ENCODE measurements around the gene GMEB2. TPM values are rescaled to one million over a fixed set of nuclear protein-coding genes. Genes with fewer than 3 reads are reported as not detected.
"Not testable (repeated sequence)": the region's sequence is repeated elsewhere in the genome, so short reads cannot be mapped to it uniquely, and the experiment has no call there.

Gene GMEB2, protein sequence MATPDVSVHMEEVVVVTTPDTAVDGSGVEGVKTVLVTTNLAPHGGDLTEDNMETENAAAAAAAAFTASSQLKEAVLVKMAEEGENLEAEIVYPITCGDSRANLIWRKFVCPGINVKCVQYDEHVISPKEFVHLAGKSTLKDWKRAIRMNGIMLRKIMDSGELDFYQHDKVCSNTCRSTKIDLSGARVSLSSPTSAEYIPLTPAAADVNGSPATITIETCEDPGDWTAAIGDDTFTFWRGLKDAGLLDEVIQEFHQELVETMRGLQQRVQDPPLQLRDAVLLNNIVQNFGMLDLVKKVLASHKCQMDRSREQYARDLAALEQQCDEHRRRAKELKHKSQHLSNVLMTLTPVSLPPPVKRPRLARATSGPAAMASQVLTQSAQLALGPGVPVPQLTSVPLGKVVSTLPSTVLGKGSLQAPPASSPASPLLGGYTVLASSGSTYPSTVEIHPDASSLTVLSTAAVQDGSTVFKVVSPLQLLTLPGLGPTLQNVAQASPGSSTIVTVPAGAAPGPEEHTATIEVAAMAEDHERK
- total RNA-seq = 16.1 to 17.2 TPM (median 17.0 TPM) in 3 replicates

DNA sequence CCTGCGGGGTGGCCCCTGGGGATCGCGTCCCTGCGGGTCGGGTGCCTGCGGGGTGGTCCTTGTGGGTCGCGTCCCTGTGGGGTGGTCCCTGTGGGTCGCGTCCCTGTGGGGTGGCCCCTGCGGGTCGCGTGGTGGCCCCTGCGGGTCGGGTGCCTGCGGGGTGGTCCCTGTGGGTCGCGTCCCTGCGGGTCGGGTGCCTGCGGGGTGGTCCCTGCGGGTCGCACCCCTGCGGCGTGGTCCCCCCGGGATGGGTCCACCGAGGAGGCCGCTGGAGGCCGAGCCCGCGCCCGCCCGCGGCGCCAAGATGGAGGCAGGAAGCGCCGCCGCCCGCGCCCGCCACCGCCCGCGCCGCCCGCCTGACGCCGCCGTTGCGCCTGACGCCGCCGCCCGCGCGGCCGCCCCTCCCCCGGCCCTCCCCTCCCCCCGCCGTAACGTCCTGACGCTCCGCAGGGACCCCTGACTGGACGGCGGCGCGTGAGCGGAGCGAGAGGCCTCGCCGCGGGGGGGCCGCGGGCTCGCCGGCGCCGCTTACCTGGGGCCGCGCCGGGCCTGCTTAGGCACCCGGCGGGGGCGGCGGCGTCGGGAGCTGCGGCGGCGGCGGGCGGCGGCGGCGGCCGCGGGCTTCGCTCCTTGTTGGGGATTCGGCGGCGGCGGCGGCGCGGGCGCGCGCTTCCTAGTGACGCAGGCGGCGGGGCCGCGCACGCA, at the start of gene GMEB2:
Gene GMEB2 (minus strand): TSS at position 678 of the 705 bp plus-strand sequence. CDS start 7,704 bp downstream, outside the sequence.
- H3K27ac Mint-ChIP-seq = peak within 1 kb of the TSS; percentile 93
- peaks cover 2% of the 10 kb centered on the region for H3K36me3 Mint-ChIP-seq
- TF ChIP-seq, protein P1, sequence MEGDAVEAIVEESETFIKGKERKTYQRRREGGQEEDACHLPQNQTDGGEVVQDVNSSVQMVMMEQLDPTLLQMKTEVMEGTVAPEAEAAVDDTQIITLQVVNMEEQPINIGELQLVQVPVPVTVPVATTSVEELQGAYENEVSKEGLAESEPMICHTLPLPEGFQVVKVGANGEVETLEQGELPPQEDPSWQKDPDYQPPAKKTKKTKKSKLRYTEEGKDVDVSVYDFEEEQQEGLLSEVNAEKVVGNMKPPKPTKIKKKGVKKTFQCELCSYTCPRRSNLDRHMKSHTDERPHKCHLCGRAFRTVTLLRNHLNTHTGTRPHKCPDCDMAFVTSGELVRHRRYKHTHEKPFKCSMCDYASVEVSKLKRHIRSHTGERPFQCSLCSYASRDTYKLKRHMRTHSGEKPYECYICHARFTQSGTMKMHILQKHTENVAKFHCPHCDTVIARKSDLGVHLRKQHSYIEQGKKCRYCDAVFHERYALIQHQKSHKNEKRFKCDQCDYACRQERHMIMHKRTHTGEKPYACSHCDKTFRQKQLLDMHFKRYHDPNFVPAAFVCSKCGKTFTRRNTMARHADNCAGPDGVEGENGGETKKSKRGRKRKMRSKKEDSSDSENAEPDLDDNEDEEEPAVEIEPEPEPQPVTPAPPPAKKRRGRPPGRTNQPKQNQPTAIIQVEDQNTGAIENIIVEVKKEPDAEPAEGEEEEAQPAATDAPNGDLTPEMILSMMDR (IDR thresholded peaks at IDR 0.05; ENCODE audit: unreplicated experiment) = no peak
- H3K9me3 Mint-ChIP-seq = no peaks in the 10 kb centered on the region
- no peaks in the 10 kb centered on the region for H3K27me3 Mint-ChIP-seq (ENCODE audit: low read depth)
- H3K4me1 Mint-ChIP-seq = peaks cover 13% of the 10 kb centered on the region
- H3K4me3 Mint-ChIP-seq = peak within 1 kb of the TSS; percentile 76
- DNase-seq (ENCODE audit: low spot score in 2 of 2, unreplicated experiment in 2 of 2) = peak; percentile 69 to 95

DNA sequence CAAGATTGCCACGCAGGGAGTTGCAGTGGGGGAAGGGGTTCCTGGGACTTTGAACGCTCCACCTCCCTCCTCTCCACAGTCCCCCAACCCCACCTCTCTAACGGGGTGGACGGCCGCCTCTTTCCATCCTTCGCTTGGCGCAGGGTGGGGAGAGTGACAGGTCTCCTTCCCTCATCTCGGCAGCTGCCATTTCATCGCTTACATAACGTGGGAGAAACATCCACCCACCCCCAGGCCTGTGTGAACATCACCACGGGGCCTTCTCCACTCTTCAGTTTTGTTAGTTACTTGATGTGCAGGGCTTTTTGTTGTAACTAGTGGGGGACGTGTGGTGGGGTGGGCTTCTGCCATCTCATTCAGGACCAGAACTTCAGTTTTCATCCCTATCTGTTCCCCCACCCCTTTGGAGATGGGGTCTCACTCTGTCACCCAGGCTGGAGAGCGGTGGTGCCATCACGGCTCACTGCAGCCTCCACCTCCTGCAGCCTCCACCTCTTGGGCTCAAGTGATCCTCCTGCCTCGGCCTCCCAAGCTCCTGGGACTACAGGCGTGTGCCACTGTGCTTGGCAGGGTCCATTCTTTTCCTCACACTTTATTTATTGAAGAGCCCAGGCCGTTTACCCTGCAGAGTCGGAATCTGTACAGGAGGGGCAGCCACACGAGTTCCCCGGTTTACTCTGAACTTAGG, 48.9 kb upstream of the GMEB2 start:
- DNase-seq (ENCODE audit: low spot score in 2 of 2, unreplicated experiment in 2 of 2) = no peak
- Mint-ChIP-seq H3K4me1 (no peaks in the 10 kb centered on the region), H3K9me3 (no peaks in the 10 kb centered on the region), H3K4me3 (no peak overlapping the region), H3K36me3 (peaks cover 19% of the 10 kb centered on the region), H3K27ac (no peak overlapping the region), H3K27me3 (ENCODE audit: low read depth) (no peaks in the 10 kb centered on the region)
- TF ChIP-seq, protein P1 (IDR thresholded peaks at IDR 0.05; ENCODE audit: unreplicated experiment) = no peak

DNA sequence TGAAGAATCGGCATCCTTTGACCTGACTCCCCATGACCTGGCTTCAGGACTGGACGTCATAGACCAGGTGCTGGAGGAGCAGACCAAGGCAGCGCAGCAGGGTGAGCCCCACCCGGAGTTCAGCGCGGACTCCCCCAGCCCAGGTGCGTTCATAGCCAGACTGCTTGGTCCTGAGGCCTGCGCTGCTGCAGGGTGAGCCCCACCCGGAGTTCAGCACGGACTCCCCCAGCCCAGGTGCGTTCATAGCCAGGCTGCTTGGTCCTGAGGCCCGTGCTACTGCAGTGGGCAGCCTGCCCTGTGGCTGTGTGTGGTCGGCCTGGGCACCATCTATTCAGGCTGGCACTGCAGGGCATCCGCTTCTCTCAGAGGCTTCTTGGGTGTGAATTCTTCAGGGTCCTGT, 47.0 kb upstream of the GMEB2 start:
- H3K36me3 Mint-ChIP-seq = peaks cover 27% of the 10 kb centered on the region
- DNase-seq (ENCODE audit: low spot score in 2 of 2, unreplicated experiment in 2 of 2) = no peak
- H3K27me3 Mint-ChIP-seq (ENCODE audit: low read depth) = no peaks in the 10 kb centered on the region
- no peak overlapping the region for H3K4me3 Mint-ChIP-seq
- no peak overlapping the region for H3K27ac Mint-ChIP-seq
- TF ChIP-seq, protein P1 (IDR thresholded peaks at IDR 0.05; ENCODE audit: unreplicated experiment) = no peak
- no peaks in the 10 kb centered on the region for H3K4me1 Mint-ChIP-seq
- no peaks in the 10 kb centered on the region for H3K9me3 Mint-ChIP-seq

DNA sequence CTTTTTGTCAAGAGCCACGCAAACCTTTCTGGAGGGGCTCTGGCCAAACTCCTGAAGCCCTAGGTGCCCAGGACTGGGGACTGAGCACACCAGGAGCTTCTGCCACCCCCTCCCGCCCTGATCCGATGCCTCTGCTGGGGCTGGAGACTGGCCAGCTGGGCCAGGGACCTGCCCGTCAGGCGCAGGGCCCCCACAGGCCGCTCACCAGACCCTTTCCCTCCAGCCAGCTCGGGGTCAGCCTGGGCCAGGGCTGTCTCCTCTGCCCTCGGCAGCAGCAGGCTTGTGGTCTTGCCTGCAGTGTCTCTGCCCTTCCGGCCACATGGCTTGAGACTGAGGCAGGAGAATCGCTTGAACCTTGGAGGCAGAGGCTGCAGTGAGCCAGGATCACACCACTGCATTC, 45.8 kb upstream of the GMEB2 start:
- H3K4me3 Mint-ChIP-seq = no peak overlapping the region
- H3K27me3 Mint-ChIP-seq (ENCODE audit: low read depth) = no peaks in the 10 kb centered on the region
- peaks cover 36% of the 10 kb centered on the region for H3K36me3 Mint-ChIP-seq
- DNase-seq (ENCODE audit: low spot score in 2 of 2, unreplicated experiment in 2 of 2) = no peak
- no peak overlapping the region for H3K27ac Mint-ChIP-seq
- no peaks in the 10 kb centered on the region for H3K4me1 Mint-ChIP-seq
- TF ChIP-seq, protein P1 (IDR thresholded peaks at IDR 0.05; ENCODE audit: unreplicated experiment) = no peak
- H3K9me3 Mint-ChIP-seq = no peaks in the 10 kb centered on the region

DNA sequence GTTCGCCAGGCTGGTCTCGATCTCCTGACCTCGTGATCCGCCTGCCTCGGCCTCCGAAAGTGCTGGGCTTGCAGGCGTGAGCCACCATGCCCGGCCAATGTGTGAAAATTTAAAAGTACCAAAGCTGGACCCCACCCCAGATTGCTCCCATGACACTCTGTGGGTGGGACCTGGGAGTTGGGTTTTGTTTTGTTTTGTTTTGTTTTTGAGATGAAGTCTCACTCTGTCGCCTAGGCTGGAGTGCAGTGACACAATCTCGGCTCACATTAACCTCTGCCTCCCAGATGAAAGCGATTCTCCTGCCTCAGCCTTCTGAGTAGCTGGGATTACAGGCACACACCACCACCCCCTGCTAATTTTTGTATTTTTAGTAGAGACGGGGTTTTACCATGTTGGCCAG, 44.8 kb upstream of the GMEB2 start:
- not testable (repeated sequence) for H3K27ac Mint-ChIP-seq; H3K4me1 Mint-ChIP-seq; DNase-seq (ENCODE audit: low spot score in 2 of 2, unreplicated experiment in 2 of 2); H3K9me3 Mint-ChIP-seq; H3K4me3 Mint-ChIP-seq; H3K27me3 Mint-ChIP-seq (ENCODE audit: low read depth)
- H3K36me3 Mint-ChIP-seq = peaks cover 30% of the 10 kb centered on the region
